GM12892 (cell line): Measurements from ENCODE around the gene CIRBP.

ENCODE experiments used
- POLR2A ChIP-seq: IDR thresholded peaks from 2 replicates; pipeline ENCODE4 v1.6.1; 2011; ENCODE audit warnings: low read depth, low read length, control low read depth
- POLR2AphosphoS5 ChIP-seq: IDR thresholded peaks from 2 replicates; pipeline ENCODE4 v1.6.1; 2011; ENCODE audit warnings: low read depth, low read length, control low read depth

DNA sequence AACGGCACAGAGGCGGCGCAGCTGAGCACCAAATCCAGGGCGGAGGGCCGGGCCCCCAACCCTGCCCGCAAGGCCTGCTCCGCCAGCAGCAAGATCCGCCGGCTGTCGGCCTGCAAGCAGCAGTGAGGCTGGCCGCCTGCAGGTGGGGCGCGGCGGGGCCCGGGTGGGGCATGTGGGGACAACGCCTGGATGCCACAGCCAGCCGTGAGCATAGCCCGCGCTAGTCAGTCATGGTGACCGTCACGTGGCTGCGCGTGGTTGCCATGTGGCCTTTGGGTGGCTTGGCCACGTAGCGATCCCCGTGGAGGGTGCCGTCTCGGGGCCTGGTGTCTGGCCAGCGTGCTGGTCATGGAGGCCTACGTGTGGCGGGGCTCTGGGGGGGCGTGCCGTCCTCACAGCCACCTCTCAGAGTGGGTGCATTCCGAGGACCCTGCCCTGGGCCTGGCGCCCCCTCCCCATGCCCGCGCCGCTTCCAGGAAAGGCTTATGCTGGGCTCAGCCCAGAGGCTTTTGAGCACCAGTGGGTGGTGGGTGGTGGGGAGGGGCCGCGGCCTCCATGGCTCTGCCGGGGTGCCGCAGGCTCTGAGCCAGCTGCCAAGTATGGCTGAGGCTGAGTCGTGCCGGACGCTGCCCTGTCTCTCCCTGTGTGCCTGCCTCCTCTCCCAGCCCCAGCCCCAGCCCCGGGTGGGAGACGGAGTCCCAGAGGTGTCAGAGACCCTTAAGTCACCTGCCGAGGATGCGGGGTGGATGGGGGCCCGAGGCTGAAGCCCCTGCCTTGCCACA is 42.4 kb upstream of the CIRBP start:
- TF ChIP-seq POLR2A (no peak), POLR2AphosphoS5 (no peak)
